EL (cell line): ENCODE data around the gene SELL.
"Not testable (repeated sequence)": the region's sequence is repeated elsewhere in the genome, so short reads cannot be mapped to it uniquely, and the experiment has no call there.

ENCODE experiments used
- DNase-seq: peaks from one replicate; pipeline ENCODE4 v3.0.0-alpha.2; 2016

The SELL gene

DNA sequence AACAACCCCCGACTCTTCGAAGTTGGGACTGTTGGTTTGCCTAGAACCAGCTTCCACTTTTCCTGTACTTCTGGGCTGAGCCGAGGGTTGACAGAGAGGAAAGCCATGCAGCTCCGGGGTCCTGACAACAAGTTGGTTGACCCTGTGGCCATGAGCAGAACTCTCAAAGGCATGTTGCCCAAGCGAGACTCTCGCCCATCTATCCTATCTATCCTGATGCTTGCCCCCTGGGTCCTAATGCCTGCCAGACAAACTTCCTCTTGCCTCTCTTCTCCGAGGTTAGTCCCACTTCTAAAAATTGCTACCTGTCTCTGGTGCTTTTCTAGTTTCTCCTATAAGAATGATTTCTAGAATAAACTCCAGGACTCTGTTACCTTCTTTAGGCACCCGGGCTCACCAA, 48.7 kb downstream of the SELL start:
- DNase-seq, result not testable (repeated sequence)

GRCh38 chr1:169661066-169661465, 50.4 kb downstream of the SELL start:
- DNase-seq, result not testable (repeated sequence)

- not testable (repeated sequence) for DNase-seq
These were observed 52.6 kb downstream of the SELL start for GRCh38 chr1:169658777-169659176.

- DNase-seq, result no peak
These were observed 57.5 kb downstream of the SELL start for GRCh38 chr1:169653873-169654272.

GRCh38 chr1:169651035-169651434, 60.4 kb downstream of the SELL start:
- no peak for DNase-seq

GRCh38 chr1:169650551-169650950, 60.9 kb downstream of the SELL start:
- no peak for DNase-seq

GRCh38 chr1:169648709-169649108, 62.7 kb downstream of the SELL start:
- DNase-seq, result no peak

GRCh38 chr1:169648187-169648586, 63.2 kb downstream of the SELL start:
- DNase-seq, result no peak

DNA sequence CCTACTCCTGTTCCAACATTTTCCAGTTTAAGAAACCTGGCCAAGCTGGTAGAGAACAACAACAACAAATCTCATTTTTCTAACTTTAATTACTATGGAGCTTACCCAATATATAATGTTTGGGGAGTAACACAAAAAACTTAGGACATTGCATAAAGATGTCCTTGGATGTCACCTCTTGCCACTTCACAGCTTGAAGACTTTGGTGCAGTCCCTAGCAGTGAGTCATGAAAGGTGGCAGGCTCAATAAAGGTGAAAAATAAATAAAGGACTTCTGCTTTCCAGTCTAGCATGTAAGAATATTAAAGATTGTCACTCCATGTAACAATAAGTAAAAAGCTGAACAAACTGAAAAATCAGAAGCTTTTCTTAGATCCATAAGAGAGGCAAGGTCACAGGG, 63.9 kb downstream of the SELL start:
- DNase-seq, result no peak

DNA sequence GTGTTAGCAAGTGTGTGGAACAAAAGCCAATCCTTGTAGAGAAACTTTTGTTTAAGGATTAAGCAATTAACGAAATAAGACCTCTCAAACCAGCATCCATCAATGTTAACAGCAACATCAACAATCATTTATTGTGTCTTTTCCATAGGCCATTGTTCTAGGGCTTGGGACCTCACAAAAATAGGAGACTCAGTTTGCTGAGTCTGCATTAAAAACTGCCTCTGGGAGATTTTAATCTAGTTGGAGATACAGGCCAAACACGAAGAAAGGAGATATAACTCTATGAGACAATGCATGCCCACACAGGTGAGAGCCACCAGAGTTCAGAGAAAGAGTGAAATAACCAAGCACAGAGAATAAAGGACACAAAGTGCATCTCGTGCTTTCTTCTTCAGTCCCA, 67.1 kb downstream of the SELL start:
- DNase-seq, result no peak
